Chondrocyte (in vitro differentiated cells): ENCODE results near the gene TALDO1. TPM values are rescaled to one million over a fixed set of nuclear protein-coding genes. Genes with fewer than 3 reads are reported as not detected.
A peak's percentile ranks its signal among the peaks of the same experiment; 100 is the strongest.

Source experiments
- DNase-seq: peaks from one replicate; pipeline ENCODE4 v3.0.0; 2021; ENCODE audit warnings: mixed read lengths, low spot score
- H3K27ac Mint-ChIP-seq: one replicate; pipeline ENCODE4 v1.8.0; 2021; ENCODE audit warnings: mild to moderate bottlenecking, moderate library complexity, mixed read lengths; ENCODE audit not compliant: unreplicated experiment
- H3K27me3 Mint-ChIP-seq: 2 replicates; pipeline ENCODE4 v1.8.0; 2021; ENCODE audit warnings: low read depth, mixed read lengths
- H3K36me3 Mint-ChIP-seq: 2 replicates; pipeline ENCODE4 v1.8.0; 2021; ENCODE audit warnings: low read depth, mixed read lengths
- H3K4me1 Mint-ChIP-seq: 2 replicates; pipeline ENCODE4 v1.8.0; 2021; ENCODE audit warnings: low read depth, mild to moderate bottlenecking, mixed read lengths
- H3K4me3 Mint-ChIP-seq: one replicate; pipeline ENCODE4 v1.8.0; 2021; ENCODE audit warnings: mild to moderate bottlenecking, moderate library complexity, mixed read lengths; ENCODE audit not compliant: unreplicated experiment
- H3K9me3 Mint-ChIP-seq: 2 replicates; pipeline ENCODE4 v1.8.0; 2021; ENCODE audit warnings: low read depth, mixed read lengths
- CTCF ChIP-seq: fragments of 200-600 bp; sonication (generic); IDR thresholded peaks from 2 replicates; pipeline ENCODE4 v1.5.0; 2021; ENCODE audit warnings: antibody characterized with exemption, mild to moderate bottlenecking, moderate library complexity
- total RNA-seq: library from RNA; stranded (reverse); gene quantifications from 3 replicates; pipeline ENCODE4 v1.2.1, GENCODE V29; 2021

The TALDO1 gene
- total RNA-seq, 1 donor from 2014 or later = 151 TPM

DNA sequence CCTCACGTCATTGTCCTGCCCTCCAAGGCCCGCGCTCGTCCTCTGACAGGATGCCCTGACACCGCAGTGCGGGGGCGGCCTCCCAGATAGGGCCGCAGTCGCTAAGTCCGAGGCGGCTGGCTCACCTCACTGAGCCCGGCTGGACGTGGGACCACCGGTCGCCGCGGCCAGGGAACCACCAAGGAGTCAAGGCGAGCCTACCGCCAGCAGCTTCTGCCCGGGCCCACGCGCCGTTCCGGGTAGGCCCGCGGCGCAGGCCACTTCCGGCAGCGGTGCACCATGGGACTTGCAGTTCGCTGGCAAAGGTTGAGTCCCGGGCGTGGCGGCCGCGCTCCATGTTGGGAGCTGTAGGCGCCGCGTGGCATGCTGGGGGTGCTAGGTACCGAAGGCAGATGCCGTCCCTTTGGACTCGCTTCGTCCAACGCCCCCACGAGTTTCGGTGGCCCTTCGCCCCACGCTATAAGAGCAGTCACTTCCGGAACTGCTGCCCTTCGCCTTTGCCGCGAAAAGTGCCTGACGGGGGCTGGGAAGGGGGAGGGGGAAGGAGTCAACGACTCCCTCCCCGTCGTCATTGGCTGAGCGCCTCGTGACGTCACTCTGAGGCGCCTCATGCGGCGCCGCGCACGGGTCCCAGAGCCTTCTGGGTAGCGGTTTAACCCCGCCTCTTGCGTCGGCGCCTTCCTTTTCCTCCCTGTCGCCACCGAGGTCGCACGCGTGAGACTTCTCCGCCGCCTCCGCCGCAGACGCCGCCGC, 62.2 kb downstream of the TALDO1 start, which contains the start of gene RPLP2:
Gene RPLP2 (plus strand): TSS at position 681 of the 753 bp plus-strand sequence. CDS start 268 bp downstream, outside the sequence.
- Mint-ChIP-seq H3K27ac (peak within 1 kb of the TSS; percentile 98), H3K9me3 (no peaks in the 10 kb centered on the region), H3K27me3 (no peaks in the 10 kb centered on the region), H3K4me1 (peaks cover 39% of the 10 kb centered on the region), H3K4me3 (peak within 1 kb of the TSS; percentile 85), H3K36me3 (peaks cover 16% of the 10 kb centered on the region)
- no peak for TF ChIP-seq CTCF
- DNase-seq = no peak

DNA sequence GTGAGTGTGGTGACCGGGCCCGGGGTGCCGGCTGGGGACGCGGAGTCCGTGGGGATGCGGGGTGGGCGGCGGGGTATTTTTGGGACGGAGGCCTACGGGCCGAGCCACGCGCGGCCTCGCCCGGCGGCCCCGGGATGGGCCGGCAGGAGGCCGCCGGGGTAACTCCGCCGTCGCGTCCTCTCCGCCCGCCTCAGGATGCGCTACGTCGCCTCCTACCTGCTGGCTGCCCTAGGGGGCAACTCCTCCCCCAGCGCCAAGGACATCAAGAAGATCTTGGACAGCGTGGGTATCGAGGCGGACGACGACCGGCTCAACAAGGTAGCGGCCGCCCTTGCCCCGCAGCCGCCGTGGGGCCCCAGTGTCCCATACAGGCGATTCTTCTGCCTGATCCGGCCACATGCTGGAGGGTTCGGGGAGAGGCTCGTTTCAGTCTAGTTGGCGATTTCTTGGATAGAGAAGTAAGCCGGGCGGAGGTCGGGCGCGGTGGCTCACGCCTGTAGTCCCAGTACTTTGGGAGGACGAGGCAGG, 62.8 kb downstream of the TALDO1 start:
- Mint-ChIP-seq H3K4me1 (peaks cover 37% of the 10 kb centered on the region), H3K4me3 (peak overlapping the region; percentile 85), H3K27ac (peak overlapping the region; percentile 98), H3K36me3 (peaks cover 16% of the 10 kb centered on the region), H3K27me3 (no peaks in the 10 kb centered on the region), H3K9me3 (no peaks in the 10 kb centered on the region)
- DNase-seq = no peak
- peak; percentile 47 for TF ChIP-seq CTCF

GRCh38 chr11:811446-812245, 64.4 kb downstream of the TALDO1 start:
- peaks cover 33% of the 10 kb centered on the region for H3K4me1 Mint-ChIP-seq
- peaks cover 16% of the 10 kb centered on the region for H3K36me3 Mint-ChIP-seq
- peak overlapping the region; percentile 85 for H3K4me3 Mint-ChIP-seq
- TF ChIP-seq CTCF = no peak
- H3K27ac Mint-ChIP-seq = peak overlapping the region; percentile 78
- H3K27me3 Mint-ChIP-seq = no peaks in the 10 kb centered on the region
- H3K9me3 Mint-ChIP-seq = no peaks in the 10 kb centered on the region
- no peak for DNase-seq

- DNase-seq = no peak
- H3K27ac Mint-ChIP-seq = no peak overlapping the region
- no peak overlapping the region for H3K4me3 Mint-ChIP-seq
- peaks cover 33% of the 10 kb centered on the region for H3K4me1 Mint-ChIP-seq
- no peaks in the 10 kb centered on the region for H3K27me3 Mint-ChIP-seq
- H3K36me3 Mint-ChIP-seq = peaks cover 16% of the 10 kb centered on the region
- no peaks in the 10 kb centered on the region for H3K9me3 Mint-ChIP-seq
- no peak for TF ChIP-seq CTCF
Observed at GRCh38 chr11:812390-812789, 65.1 kb downstream of the TALDO1 start.

DNA sequence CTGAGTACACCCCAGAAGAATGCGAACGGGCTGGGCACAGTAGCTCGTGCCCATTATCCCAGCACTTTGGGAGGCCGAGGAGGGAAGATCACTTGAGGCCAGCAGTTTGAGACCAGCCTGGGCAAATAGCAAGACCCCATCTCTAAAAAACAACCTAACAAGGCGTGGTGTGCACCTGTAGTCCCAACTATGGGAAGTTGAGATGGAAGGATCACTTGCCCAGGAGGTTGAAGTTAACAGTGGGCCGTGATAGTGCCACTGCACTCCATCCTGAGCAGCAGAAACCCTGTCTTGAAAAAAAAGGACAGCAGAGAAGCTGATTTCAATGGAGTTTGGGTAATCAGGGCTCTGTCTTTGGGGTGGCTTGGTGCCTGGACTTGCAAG, 65.8 kb downstream of the TALDO1 start:
- H3K27ac Mint-ChIP-seq = no peak overlapping the region
- TF ChIP-seq CTCF = no peak
- no peaks in the 10 kb centered on the region for H3K9me3 Mint-ChIP-seq
- H3K4me3 Mint-ChIP-seq = no peak overlapping the region
- H3K27me3 Mint-ChIP-seq = no peaks in the 10 kb centered on the region
- H3K36me3 Mint-ChIP-seq = peaks cover 16% of the 10 kb centered on the region
- peaks cover 29% of the 10 kb centered on the region for H3K4me1 Mint-ChIP-seq
- DNase-seq = no peak
